ENCODE measurements around the gene SLMAP.

- no peak for TF ChIP-seq CTCF (IDR thresholded peaks at IDR 0.05)
- no peak for TF ChIP-seq SIN3A (IDR thresholded peaks at IDR 0.05; ENCODE audit: borderline replicate concordance, insufficient read depth, low read depth, low read length)
These were observed 14.1 kb downstream of the SLMAP start for GRCh38 chr3:57770009-57770827.
